ENCODE results near the gene RAB3IL1.

RAB3IL1 gene

DNA sequence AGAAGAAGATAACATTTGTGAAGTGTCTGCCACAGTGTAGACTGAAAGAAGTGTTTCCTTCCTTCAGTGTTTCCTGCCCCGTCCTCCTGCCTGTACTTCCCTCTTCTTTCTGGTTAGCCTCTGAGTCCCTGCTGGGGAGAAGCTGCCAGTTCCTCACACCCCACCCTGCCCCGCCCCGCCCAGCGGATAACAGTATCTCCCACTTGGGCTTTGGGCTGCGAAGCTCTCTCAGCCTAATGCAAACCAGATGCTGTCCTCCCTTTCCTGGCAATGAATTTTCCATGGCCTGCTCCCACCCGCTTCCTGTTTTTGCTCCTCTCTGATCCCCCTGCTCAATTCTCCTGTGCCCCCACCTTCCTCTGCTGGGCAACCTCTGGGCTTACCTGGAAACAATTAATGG is 5.2 kb upstream of the RAB3IL1 start:
- H3K36me3 Mint-ChIP-seq (ENCODE audit: insufficient read depth), result no peaks in the 10 kb centered on the region
- ATAC-seq (replicated peaks; ENCODE audit: extremely low read depth, poor library complexity, severe bottlenecking), result no peak
- no peak overlapping the region for H3K27ac Mint-ChIP-seq (ENCODE audit: low read depth)
- H3K4me1 Mint-ChIP-seq, result peaks cover 10% of the 10 kb centered on the region
- H3K27me3 Mint-ChIP-seq, result peaks cover 66% of the 10 kb centered on the region
- H3K4me3 Mint-ChIP-seq, result no peak overlapping the region
- H3K9me3 Mint-ChIP-seq, result no peaks in the 10 kb centered on the region
- no peak for DNase-seq (ENCODE audit: low spot score in 2 of 2)

DNA sequence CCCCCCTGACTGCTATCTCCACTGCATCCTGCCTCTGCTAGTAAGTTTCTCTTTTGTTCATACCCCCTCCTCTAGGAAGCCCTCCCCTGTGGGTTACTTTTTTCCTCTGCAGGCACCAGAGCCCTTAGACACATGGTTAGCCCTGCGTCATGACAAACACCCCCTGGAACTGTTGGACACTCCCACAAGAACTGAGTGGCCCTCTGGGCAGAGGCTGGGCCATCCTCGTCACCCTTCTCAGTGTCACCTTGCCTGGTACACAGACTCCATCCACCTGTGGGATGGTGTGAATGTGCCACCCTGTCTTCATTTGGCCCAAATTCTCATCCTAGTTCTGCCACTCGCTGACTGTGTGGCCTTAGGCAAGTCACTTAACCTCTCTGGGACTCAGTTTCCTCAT is 4.1 kb upstream of the RAB3IL1 start:
- Mint-ChIP-seq H3K36me3 (ENCODE audit: insufficient read depth) (no peaks in the 10 kb centered on the region), H3K4me3 (no peak overlapping the region), H3K9me3 (no peaks in the 10 kb centered on the region), H3K27me3 (peaks cover 73% of the 10 kb centered on the region), H3K4me1 (peaks cover 11% of the 10 kb centered on the region), H3K27ac (ENCODE audit: low read depth) (no peak overlapping the region)
- DNase-seq (ENCODE audit: low spot score in 2 of 2) (no peak), ATAC-seq (replicated peaks; ENCODE audit: extremely low read depth, poor library complexity, severe bottlenecking) (no peak)

DNA sequence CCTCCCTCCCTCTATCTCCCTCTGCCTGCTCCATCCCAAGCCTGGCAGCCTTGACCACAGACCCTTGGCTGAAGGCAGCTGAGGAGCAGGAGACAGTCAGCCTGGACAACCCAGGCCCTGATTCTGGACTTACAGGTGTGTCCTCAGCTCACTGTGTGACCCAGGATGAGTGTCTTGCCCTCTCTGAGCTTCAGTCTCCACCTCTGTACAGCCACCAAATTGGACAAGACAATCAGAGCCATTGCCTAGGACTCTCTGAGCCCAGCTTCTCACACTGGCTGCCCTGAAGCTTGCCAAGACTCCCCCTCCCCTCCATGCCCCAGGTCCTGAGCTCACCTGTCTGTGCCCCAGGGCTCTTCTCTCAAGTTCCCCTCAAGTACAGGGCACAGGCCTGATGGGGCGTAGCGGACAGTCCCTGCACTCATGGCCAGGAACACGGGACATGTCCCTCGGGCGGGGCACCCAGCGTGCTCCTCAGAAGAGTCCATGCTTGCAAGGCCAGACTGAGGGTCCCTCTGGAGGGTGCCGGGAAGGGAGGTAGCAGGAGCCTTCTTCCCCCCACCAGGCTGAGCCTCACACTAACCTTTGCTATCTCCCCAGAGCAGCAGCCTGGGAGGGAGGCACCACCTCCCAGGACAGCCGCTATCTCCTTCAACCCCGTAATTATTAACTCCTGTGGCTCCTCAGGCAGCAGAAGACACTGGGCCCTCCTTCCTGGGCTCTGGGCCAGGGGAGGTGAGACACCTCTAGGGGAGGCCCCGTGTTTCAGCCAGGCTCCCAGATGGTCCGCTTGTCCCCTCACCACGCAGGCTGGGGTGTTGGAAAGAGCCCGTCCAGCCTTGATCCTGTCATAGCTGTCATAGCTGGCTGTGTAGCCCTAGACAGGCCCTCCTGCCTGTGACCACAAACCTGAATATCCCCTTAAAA is 2.6 kb upstream of the RAB3IL1 start:
- Mint-ChIP-seq H3K4me1 (peaks cover 11% of the 10 kb centered on the region), H3K36me3 (ENCODE audit: insufficient read depth) (no peaks in the 10 kb centered on the region), H3K4me3 (no peak overlapping the region), H3K27ac (ENCODE audit: low read depth) (no peak overlapping the region), H3K9me3 (no peaks in the 10 kb centered on the region), H3K27me3 (peaks cover 81% of the 10 kb centered on the region)
- no peak for ATAC-seq (replicated peaks; ENCODE audit: extremely low read depth, poor library complexity, severe bottlenecking)
- DNase-seq (ENCODE audit: low spot score in 2 of 2), result peak in 1 of 2 donors; percentile 12

DNA sequence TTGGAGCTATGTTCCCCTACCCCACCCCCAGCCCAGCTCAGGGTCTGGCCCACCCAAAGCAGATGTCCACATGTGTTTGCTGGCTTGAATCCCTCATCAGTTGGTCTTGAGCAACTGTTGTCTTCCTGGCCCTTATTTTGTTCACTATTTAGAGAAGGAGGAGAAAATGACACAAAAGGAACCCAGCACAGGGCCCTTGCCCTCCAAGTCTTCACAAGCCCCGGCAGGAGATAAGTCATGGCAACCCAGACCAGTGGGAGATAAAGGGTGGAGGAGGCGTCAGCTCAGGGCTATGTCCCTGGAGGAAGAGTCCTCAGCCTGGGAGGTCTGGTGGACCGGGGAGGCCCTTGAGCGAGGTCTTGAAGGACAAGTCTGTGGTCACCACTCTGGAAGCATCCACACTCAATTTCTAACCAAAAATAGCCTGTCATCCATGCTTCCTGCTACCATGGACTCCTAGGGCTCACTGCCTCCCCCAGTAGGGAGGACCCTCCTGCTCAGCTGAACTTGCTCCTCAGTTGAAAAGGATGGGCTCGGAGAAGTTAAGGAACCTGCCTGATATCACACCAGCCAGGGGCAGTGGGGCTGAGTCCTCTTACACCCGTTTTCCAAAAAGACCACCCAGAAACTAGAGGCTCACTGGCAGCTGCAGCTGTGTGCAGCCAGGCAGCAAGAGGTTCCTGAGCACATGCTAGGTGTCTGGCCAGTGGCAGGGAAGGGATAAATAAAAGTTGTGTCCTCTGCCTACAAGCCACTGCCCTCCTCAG is 1.8 kb upstream of the RAB3IL1 start:
- H3K4me1 Mint-ChIP-seq, result peaks cover 11% of the 10 kb centered on the region
- DNase-seq (ENCODE audit: low spot score in 2 of 2) (no peak), ATAC-seq (replicated peaks; ENCODE audit: extremely low read depth, poor library complexity, severe bottlenecking) (no peak)
- no peaks in the 10 kb centered on the region for H3K9me3 Mint-ChIP-seq
- H3K36me3 Mint-ChIP-seq (ENCODE audit: insufficient read depth), result no peaks in the 10 kb centered on the region
- H3K27ac Mint-ChIP-seq (ENCODE audit: low read depth), result no peak overlapping the region
- no peak overlapping the region for H3K4me3 Mint-ChIP-seq
- H3K27me3 Mint-ChIP-seq, result peaks cover 82% of the 10 kb centered on the region

DNA sequence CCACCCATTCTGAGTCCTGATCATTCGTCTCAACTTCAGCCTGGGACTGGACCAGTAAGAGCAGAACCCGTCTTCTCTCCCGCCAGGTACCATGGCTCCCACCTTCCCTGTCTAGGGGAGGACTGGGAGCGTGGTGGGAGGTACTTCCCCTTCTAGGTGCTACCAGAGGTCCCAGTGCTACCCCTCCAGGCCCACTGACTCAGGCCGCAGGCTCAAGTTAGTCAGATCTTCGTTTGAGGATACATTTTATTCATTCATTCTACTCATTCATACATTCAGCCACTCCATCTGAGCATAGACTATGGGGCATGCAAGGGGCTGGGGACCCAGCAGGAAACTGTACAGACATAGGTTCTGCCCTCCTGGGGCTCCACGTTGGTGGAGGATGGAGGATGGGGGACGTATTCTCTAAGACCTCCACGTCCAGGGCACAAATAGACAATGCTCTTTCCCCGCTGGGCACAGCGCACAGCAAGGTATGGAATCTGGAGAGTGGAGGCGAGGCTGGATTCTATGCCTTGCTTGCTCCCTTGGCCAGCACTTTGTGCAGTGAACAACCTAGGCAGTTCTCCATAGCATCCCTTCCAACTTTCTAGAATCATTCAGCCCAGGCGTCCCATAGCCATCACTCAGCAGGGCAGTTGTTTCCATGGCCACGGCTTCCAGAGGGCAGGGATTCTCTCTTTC is 1.0 kb upstream of the RAB3IL1 start:
- peak overlapping the region; percentile 71 for H3K4me3 Mint-ChIP-seq
- no peak overlapping the region for H3K27ac Mint-ChIP-seq (ENCODE audit: low read depth)
- no peaks in the 10 kb centered on the region for H3K9me3 Mint-ChIP-seq
- ATAC-seq (replicated peaks; ENCODE audit: extremely low read depth, poor library complexity, severe bottlenecking) (no peak), DNase-seq (ENCODE audit: low spot score in 2 of 2) (no peak)
- H3K36me3 Mint-ChIP-seq (ENCODE audit: insufficient read depth), result no peaks in the 10 kb centered on the region
- peaks cover 11% of the 10 kb centered on the region for H3K4me1 Mint-ChIP-seq
- peaks cover 89% of the 10 kb centered on the region for H3K27me3 Mint-ChIP-seq

DNA sequence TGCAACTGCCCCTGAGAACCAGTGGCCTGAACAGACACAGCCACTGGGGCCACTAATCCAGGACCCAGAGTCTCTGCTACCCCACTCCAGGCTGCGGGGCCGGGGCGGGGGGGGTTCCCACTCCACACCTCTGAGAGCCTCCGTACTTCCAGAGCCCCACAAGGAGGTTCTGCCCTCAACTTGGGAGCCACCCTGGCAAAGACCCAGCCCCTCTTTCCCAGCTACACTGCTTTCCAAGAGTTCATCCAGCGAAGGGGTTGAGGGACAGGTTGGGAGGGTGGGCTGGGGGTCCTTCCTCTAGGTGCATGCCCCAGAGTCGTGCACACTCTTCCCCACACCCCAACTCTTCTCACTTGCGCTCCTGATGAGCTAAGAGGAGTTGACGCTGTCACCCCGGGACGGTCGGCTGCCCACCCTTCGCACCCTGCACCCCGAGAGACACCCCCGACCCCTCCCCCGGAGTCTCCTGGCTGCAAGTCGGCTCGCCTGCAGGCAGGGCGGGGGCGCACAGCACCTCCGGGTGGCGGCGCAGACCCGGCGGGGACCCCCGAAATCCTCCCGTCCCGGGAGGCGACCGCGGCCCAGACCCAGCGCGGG is 531 bp downstream of the RAB3IL1 start:
- Mint-ChIP-seq H3K9me3 (no peaks in the 10 kb centered on the region), H3K4me1 (peaks cover 11% of the 10 kb centered on the region), H3K27me3 (peaks cover 96% of the 10 kb centered on the region), H3K4me3 (peak overlapping the region; percentile 13), H3K27ac (ENCODE audit: low read depth) (no peak overlapping the region), H3K36me3 (ENCODE audit: insufficient read depth) (no peaks in the 10 kb centered on the region)
- DNase-seq (ENCODE audit: low spot score in 2 of 2), result no peak
- ATAC-seq (replicated peaks; ENCODE audit: extremely low read depth, poor library complexity, severe bottlenecking), result no peak

DNA sequence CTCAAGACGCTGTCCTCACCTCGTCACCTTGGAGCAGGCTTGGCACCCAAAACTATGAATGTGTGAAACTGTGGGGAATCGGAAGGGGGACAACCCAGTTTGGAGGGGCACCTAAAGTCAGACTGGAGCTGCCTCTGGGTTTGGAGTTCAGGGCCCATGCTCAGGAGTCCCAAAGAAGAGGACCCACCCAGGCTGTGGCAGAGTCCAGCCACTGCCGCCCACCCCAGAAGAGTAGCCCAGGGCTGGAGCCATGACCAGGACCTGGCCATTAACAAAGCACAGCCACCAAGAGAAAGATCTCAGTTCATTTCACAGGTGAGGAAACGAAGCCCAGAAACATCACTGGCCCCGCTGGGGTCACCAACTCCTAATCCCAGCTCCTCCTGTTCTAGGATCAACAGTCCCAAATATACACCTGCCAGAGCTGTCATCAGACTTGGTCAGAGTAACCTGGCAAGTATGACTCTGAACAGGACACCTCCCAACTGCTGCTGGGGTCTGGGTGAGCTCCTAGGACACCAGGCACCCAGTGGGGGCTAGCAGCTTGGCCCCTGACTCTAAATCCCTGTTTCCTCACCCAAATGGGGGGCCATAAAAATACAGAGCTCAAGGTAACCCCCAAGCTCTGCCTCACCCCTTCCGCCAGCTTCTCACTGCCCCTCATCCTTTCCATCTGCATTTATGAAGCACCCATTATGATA is 2.7 kb downstream of the RAB3IL1 start:
- Mint-ChIP-seq H3K36me3 (ENCODE audit: insufficient read depth) (no peaks in the 10 kb centered on the region), H3K27ac (ENCODE audit: low read depth) (no peak overlapping the region), H3K4me3 (no peak overlapping the region), H3K9me3 (no peaks in the 10 kb centered on the region), H3K27me3 (peaks cover 79% of the 10 kb centered on the region), H3K4me1 (peaks cover 11% of the 10 kb centered on the region)
- ATAC-seq (replicated peaks; ENCODE audit: extremely low read depth, poor library complexity, severe bottlenecking) (no peak), DNase-seq (ENCODE audit: low spot score in 2 of 2) (no peak)

DNA sequence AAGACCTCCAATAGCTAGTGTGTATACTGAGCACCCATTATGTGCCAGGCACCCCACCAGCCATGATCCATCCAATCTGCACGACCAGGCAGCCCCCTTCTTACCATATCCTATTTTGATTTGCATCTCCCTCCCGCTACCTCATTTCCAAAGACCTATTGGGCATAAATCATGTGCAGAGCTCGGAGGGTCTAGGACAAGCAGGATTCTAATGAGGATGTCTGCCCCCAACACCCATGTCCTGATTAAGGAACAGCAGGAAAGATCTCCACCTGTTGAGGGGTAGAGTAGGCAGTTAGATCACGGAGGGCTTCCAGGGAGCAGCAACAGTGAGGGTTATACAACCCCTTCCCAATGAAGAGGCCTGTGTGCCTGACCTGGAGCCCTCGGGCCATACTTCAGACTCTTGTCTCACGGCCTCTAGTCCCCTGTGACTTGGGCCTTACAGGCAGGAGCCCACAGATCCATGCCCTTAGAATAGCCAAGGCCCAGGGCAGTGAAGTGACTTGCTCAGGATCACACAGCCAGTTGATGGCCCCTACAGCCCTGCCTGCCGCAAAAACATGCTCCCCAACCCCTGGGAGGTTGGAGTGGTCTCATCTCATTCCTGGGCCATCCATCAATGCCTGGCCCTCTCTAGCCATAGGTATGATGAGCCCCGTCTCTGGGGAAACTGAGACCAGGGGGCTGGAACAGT is 3.5 kb downstream of the RAB3IL1 start:
- H3K4me1 Mint-ChIP-seq, result peaks cover 11% of the 10 kb centered on the region
- H3K36me3 Mint-ChIP-seq (ENCODE audit: insufficient read depth), result no peaks in the 10 kb centered on the region
- DNase-seq (ENCODE audit: low spot score in 2 of 2) (no peak), ATAC-seq (replicated peaks; ENCODE audit: extremely low read depth, poor library complexity, severe bottlenecking) (no peak)
- no peaks in the 10 kb centered on the region for H3K9me3 Mint-ChIP-seq
- H3K27me3 Mint-ChIP-seq, result peaks cover 71% of the 10 kb centered on the region
- no peak overlapping the region for H3K4me3 Mint-ChIP-seq
- H3K27ac Mint-ChIP-seq (ENCODE audit: low read depth), result no peak overlapping the region

DNA sequence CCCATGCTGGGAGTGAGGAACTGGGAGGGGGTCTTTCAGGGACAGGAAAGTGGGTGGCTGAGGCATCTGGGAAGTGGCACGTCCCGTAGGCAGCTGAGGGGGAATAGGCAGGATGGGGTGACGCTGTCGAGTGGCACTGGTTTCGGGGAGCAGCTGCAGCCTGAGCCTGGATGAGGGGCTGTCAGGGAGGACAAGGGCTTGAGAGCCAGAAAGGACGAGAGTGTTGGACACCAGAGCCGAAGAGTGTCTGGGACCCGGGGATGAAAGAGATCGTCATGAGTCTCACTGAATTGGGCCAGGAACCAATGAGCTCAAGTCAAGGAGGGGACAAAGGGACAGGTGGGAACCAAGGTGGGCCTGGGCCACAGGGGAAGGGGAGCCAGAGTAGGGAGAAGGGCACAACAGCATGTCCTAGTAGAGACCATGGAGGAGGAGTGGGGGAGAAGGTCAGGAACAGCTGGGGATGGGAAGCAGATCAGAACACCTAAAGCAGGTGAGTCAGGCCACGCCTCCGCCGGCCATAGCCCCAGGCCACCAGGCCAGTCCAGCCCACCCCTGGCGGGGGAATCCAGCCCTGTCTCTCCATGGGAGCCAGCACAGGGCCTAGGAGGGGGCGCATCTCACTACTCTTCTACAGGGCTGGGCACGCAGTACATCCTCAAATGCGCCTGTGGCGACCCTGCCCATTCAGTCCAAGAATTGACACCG is 4.2 kb downstream of the RAB3IL1 start:
- H3K9me3 Mint-ChIP-seq, result no peaks in the 10 kb centered on the region
- ATAC-seq (replicated peaks; ENCODE audit: extremely low read depth, poor library complexity, severe bottlenecking) (no peak), DNase-seq (ENCODE audit: low spot score in 2 of 2) (no peak)
- H3K27me3 Mint-ChIP-seq, result peaks cover 64% of the 10 kb centered on the region
- no peak overlapping the region for H3K4me3 Mint-ChIP-seq
- H3K27ac Mint-ChIP-seq (ENCODE audit: low read depth), result no peak overlapping the region
- H3K4me1 Mint-ChIP-seq, result peaks cover 8% of the 10 kb centered on the region
- H3K36me3 Mint-ChIP-seq (ENCODE audit: insufficient read depth), result no peaks in the 10 kb centered on the region

DNA sequence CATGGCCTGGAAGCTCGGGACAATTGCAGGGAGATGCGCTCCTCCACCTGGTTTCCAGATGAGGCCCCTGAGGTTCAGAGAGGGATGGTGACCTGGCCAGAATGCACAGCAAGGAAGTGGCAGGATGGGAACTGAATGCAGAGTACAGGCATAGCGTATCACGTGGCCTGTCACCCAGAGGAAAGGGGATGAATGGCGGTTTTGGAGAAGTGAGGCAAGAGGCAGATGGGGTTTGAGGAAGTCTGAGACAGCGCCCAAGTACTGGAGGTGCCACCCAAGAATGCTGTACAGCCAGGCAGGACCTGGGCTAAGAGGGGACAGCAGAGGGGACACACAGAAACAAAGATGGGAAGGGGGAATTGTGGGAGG is 4.9 kb downstream of the RAB3IL1 start:
- peaks cover 1% of the 10 kb centered on the region for H3K4me1 Mint-ChIP-seq
- H3K4me3 Mint-ChIP-seq, result no peak overlapping the region
- peaks cover 58% of the 10 kb centered on the region for H3K27me3 Mint-ChIP-seq
- DNase-seq (ENCODE audit: low spot score in 2 of 2) (no peak), ATAC-seq (replicated peaks; ENCODE audit: extremely low read depth, poor library complexity, severe bottlenecking) (no peak)
- H3K9me3 Mint-ChIP-seq, result no peaks in the 10 kb centered on the region
- no peak overlapping the region for H3K27ac Mint-ChIP-seq (ENCODE audit: low read depth)
- no peaks in the 10 kb centered on the region for H3K36me3 Mint-ChIP-seq (ENCODE audit: insufficient read depth)
